ENCODE results near the gene NBEAL2.
"Not testable (repeated sequence)": the region's sequence is repeated elsewhere in the genome, so short reads cannot be mapped to it uniquely, and the experiment has no call there.

NBEAL2 gene

GRCh38 chr3:46946416-46946815 lies 33.0 kb upstream of the NBEAL2 start:
- no peak for DNase-seq (ENCODE audit: low read depth)

- DNase-seq (ENCODE audit: low read depth) = peak; percentile 55
Observed at GRCh38 chr3:46946856-46947545, 32.5 kb upstream of the NBEAL2 start.

DNA sequence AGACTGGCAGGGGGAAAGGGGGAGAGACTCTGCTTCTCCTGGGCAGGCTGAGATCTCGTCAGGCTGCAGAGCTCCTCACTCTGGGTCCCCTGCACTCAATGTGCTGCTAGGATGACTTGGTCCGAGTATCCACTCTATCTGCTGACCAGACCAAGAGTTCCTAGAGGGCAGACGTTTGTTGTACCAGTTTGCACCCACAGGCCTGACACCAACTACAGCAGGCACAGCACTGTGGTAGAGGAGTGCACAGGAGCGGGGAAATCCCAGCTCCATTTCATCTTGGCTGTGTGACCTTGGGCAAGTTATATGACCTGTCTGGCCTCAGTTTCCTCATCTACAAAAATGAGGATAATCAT lies 31.9 kb upstream of the NBEAL2 start:
- DNase-seq (ENCODE audit: low read depth) = no peak

GRCh38 chr3:46947981-46948791 lies 31.3 kb upstream of the NBEAL2 start:
- DNase-seq (ENCODE audit: low read depth) = peak; percentile 63

GRCh38 chr3:46948830-46949671 lies 30.4 kb upstream of the NBEAL2 start:
- DNase-seq (ENCODE audit: low read depth) = no peak

DNA sequence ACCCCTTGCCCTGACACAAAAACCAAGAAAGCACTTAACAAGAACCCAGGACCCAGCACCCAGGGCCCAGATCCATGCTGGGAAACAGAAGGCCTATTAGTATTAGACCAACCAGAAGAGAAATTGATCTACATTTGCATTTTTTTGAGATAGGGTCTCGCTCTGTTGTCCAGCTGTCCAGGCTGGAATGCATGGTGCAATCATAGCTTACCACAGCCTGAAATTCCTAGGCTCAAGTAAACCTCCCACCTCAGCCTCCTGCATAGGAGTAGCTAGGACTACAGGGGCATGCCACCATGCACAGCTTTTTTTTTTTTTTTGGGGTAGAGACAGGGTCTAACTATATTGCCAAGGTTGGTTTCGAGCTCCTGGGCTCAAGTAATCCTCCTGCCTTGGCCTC lies 29.3 kb upstream of the NBEAL2 start:
- no peak for DNase-seq (ENCODE audit: low read depth)

DNA sequence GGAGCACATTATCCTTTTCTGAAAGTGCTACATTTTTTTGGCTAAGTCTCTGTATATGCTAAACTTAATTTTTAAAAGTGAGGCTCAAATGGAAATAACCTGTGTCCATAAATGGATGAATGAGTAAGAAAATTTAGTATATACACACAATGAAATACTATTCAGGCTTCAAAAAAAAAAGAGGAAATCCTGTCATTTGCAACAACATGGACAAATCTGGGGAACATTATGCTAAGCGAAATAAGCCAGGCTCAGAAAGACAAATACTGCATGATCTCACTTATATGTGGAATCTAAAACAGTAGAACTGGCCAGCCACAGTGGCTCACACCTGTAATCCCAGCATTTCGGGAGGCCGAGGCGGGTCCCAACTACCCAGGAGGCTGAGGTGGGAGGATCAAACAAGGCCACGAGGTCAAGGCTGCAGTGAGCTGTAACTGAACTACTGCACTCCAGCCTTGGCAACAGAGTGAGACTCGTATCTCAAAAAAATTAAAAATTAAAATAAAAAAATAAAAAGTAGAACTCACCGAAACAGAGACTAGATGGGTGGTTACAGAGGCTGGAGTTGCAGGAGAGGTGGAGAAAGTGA lies 28.7 kb upstream of the NBEAL2 start:
- no peak for DNase-seq (ENCODE audit: low read depth)

DNA sequence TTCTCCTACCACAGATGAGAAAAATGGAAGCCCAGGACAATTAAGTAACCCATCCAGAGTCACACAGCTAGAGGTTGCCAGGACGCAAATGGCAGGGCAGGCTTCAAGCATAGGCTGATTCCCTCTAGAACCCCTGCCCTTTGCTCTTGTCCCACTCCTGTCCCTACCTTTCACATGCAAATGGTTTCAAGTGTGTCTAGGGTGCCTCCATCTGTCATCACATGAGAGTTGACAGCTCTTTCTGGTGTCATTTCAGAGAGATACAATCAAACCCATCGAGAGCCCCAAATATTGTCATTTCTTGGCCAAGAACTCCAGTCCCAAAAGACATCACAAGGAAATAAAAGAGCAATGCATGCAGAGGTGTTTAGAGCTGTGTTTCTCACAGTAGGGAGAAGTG lies 26.7 kb upstream of the NBEAL2 start:
- no peak for DNase-seq (ENCODE audit: low read depth)

DNA sequence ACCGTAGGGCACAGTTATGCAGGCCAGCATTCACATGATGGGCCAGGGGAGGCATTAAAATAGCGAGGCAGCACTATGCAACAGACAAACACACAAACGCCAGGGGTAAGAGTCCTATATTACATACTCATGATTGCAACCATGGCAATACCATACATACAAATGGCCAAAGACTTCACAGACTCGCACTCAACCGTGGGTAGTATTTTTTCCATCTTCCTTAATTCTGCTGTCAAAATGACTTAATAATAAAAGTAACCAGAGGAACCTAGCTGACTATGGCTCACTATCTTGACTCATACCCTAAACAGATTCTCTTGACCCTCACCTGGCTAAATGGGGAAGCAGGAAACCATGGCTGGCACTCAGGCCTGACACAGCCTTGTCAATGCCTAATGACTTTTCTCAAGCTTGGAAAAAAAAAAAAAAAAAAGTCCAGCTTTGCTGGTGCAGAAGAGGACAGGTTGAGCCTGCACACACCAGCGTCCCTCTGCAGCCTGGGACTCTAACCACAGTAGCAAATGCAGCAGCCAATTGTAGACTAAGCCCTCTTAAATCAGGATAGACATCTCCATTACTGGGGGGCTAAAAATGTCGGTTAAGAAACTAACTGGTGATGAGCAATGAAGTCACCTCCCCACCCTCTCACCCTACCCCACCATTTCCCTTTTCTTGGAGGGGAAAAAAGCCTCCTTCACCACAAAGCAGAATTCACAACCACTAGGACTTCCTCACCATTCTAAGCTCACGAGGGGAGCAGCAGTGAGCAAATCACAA lies 26.0 kb upstream of the NBEAL2 start:
- DNase-seq (ENCODE audit: low read depth) = no peak

DNA sequence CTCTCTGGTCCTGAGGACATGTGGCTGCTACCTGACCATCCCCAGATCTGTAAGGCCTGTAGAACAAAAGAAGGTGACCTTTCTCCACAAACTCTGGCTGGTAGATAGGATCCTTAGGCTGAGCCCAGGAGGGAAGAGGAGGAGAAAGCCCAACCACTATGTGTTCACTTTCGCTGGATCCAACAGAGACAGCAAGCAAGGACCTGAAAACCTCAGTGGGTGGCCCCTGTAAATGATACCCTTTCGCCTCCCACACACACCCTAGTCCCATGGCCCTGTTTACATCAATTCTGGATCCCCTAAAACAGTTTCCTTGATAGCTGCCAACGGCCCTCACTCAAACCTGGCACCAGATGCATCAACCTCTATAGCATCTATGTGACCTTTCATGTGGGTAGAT lies 25.3 kb upstream of the NBEAL2 start:
- DNase-seq (ENCODE audit: low read depth) = no peak

- no peak for DNase-seq (ENCODE audit: low read depth)
Observed at GRCh38 chr3:46955157-46955556, 24.3 kb upstream of the NBEAL2 start.

DNA sequence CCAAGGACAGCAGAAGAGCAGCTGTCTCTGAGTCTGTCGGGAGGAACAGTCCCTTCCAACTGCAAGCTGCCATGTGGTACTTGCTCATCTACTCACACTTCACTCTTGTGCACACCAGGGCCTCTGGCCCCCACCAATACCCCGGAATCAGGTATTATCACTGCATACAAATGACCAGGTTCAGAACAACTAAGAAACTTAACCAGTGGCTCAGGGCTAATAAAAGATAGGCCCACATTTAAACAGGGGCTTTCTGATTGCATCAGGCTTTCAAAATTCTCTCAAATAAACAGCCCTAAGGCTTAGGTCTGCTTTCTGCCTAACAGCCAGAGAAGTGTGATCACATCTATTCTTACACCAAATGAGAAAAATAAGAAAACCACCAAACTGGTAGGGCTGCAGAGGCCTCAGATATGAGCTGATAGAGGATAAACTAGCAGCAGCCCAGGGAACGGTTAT lies 23.6 kb upstream of the NBEAL2 start:
- no peak for DNase-seq (ENCODE audit: low read depth)

- no peak for DNase-seq (ENCODE audit: low read depth)
Observed at GRCh38 chr3:46957092-46957820, 22.2 kb upstream of the NBEAL2 start.

GRCh38 chr3:46958467-46959160 lies 20.9 kb upstream of the NBEAL2 start:
- DNase-seq (ENCODE audit: low read depth) = no peak

DNA sequence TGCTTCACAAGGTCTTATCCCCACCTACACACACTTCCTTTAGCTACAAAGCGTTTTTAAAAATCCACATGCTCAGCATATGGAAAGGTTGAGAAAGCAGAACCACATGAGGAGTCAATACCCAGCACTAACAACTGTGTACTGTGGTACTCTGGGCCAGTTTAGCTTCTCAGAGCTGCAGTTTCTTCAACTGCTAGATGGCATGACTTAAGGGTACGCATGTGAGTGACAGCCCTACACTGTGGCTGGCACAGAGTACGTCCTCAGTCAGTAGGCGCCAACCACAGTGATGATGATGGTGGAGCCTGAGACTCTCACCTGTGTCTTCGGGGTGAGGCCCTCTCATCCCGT lies 20.3 kb upstream of the NBEAL2 start:
- no peak for DNase-seq (ENCODE audit: low read depth)

DNA sequence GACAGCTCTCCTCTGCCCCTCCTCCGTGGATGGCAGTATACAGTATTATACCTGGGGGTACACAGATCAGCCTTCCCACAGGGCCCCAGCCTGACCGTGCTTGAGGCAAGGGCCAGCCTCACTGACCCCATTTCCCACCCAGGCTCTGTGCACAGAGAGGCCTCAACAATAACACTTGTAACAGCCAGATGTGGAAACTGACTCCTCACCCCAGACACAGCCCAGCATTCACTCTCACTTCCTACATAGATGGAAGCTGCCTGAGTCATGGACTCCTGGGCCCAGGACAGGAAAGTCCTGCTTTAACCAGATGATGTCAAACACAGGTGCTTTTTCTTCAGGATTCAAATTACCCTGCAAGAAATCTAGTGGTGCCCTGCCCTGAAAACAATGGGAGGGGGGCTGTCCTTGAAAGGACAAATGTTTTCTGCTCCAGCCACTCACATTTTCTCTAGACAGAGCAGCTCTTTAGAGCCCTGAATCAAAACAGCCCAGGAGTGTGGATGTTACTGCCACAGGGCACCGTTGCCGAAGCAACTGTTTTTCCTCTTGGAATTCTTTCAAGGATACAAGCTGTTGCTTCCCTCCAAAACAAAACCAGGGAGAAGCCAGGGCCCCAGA lies 19.3 kb upstream of the NBEAL2 start:
- DNase-seq (ENCODE audit: low read depth) = no peak

GRCh38 chr3:46960835-46961234 lies 18.6 kb upstream of the NBEAL2 start:
- no peak for DNase-seq (ENCODE audit: low read depth)

DNA sequence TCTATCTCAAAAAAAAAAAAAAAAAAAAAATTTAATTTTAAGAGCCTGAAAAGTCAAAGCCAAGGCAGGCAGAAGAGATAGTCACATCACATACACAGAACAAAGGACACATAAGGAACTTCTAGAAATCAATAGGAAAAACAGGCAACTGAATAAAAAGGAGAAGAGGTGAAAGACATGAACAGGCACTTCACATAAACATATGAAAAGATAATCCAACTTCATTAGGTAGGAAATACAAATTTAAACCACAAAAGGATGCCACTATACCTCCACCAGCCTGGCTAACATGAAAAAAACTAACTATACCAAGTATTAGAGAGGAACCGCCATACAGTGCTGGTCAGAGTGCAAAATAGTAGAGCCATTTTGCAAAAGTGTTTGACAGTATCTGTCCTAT lies 17.0 kb upstream of the NBEAL2 start:
- DNase-seq (ENCODE audit: low read depth) = no peak

DNA sequence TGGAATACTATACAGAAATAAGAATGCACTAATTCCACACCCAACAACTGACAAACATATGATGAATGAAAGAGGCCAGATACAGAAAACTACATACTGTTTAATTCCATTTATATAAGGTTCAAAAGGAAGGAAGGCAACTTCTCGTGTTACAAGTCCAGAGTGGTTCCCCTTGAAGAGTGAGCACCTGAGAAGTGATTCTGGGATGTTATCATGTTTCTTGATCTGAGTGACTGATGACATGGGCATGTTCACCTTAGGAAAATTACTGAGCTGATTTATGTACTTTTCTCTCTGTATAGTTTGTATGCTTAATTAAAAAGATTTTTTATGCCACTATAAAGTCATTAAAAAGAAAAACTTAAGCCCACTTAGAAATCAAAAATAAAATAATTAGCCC lies 16.5 kb upstream of the NBEAL2 start:
- DNase-seq (ENCODE audit: low read depth) = no peak

DNA sequence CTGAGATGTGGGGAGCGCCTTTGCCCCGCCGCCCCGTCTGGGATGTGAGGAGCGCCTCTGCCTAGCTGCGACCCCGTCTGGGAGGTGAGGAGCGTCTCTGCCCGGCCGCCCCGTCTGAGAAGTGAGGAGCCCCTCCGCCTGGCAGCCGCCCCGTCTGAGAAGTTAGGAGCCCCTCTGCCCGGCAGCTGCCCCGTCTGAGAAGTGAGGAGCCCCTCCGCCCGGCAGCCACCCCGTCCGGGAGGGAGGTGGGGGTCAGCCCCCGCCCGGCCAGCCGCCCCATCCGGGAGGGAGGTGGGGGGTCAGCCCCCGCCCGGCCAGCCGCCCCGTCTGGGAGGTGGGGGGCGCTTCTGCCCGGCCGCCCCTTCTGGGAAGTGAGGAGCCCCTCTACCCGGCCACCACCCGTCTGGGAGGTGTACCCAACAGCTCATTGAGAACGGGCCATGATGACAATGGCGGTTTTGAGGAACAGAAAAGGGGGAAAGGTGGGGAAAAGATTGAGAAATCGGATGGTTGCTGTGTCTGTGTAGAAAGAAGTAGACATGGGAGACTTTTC lies 15.4 kb upstream of the NBEAL2 start:
- DNase-seq (ENCODE audit: low read depth) = not testable (repeated sequence)
